GM12878 (cell line): ENCODE data around the gene RP9. TPM values are rescaled to one million over a fixed set of nuclear protein-coding genes. Genes with fewer than 3 reads are reported as not detected.

Experiments
- ATAC-seq: fragments of 200-7000 bp; cut with Tn5 transposase; 3 replicates; pipeline ENCODE4 v1.9.1; 2020; ENCODE audit warnings: mild to moderate bottlenecking, moderate library complexity
- BruUV-seq: library from RNA; stranded (reverse); fragments of 400-500 nt; replicated peaks from 2 replicates; lab custom pipeline; 2021; lab: Mats Ljungman, UMichigan
- CTCF ChIA-PET: fragments of 300-600 bp; sonication (Branson Sonifier 250); formaldehyde crosslinking; extraction: SDS; loops from one replicate; lab custom pipeline; 2021; ENCODE audit warnings: inconsistent platforms; lab: Yijun Ruan, JAX
- POLR2A ChIA-PET: fragments of 350-600 bp; formaldehyde crosslinking; extraction: SDS; loops from one replicate; lab custom pipeline; 2021; ENCODE audit warnings: inconsistent platforms; lab: Charles Lee
- RAD21 ChIA-PET: fragments of 300-600 bp; sonication (Branson Sonifier 250); formaldehyde crosslinking; loops from one replicate; lab custom pipeline; 2023; ENCODE audit warnings: antibody characterized with exemption; ENCODE audit not compliant: unreplicated experiment; lab: Charles Lee
- SMC1A ChIA-PET: fragments of 300-600 bp; sonication (Branson Sonifier 250); formaldehyde crosslinking; loops from one replicate; lab custom pipeline; 2023; ENCODE audit not compliant: unreplicated experiment, uncharacterized antibody; lab: Charles Lee
- DNase-seq: peaks from one replicate; pipeline ENCODE4 v3.0.0-alpha.2; 2011; ENCODE audit warnings: low read depth, low spot score
- FAIRE-seq: peaks from 3 replicates; lab custom pipeline; 2011; peaks lifted over from hg19 to GRCh38; lab: Jason Lieb, UNC
- H2AFZ ChIP-seq: 2 replicates; pipeline ENCODE4 v1.6.0; 2011; ENCODE audit warnings: low read depth, low read length, control low read depth; ENCODE audit not compliant: control insufficient read depth
- H3K27ac ChIP-seq: 2 replicates; pipeline ENCODE4 v1.5.1; 2011; ENCODE audit warnings: control low read depth; ENCODE audit not compliant: control insufficient read depth, insufficient read depth
- H3K27me3 ChIP-seq, 2 experiments: replicated peaks in 1 of 2; 2 replicates each; pipeline versions ENCODE4 v1.6.0 to v1.6.1; 2011; ENCODE audit warnings: low read length in 1 of 2; ENCODE audit not compliant: control insufficient read depth in 2 of 2, insufficient read depth in 2 of 2
- H3K36me3 ChIP-seq, 2 experiments: 2 replicates each; pipeline ENCODE4 v1.5.1; 2011; ENCODE audit warnings: low read length in 1 of 2; ENCODE audit not compliant: control insufficient read depth in 2 of 2, insufficient read depth in 2 of 2
- H3K4me1 ChIP-seq: 2 replicates; pipeline ENCODE4 v1.6.1; 2011; ENCODE audit warnings: mild to moderate bottlenecking, low read length, moderate library complexity, mixed read lengths; ENCODE audit not compliant: control insufficient read depth, insufficient read depth
- H3K4me2 ChIP-seq: 2 replicates; pipeline ENCODE4 v1.6.0; 2011; ENCODE audit warnings: control low read depth; ENCODE audit not compliant: control insufficient read depth, insufficient read depth
- H3K4me3 ChIP-seq: fragments of 200-600 bp; sonication (generic); 2 replicates; pipeline ENCODE4 v1.5.1; 2016
- H3K79me2 ChIP-seq: 2 replicates; pipeline ENCODE4 v1.6.0; 2011; ENCODE audit warnings: low read length; ENCODE audit not compliant: control insufficient read depth, insufficient read depth
- H3K9ac ChIP-seq: 2 replicates; pipeline ENCODE4 v1.8.0; 2011; ENCODE audit warnings: low read length, control low read depth, mixed read lengths; ENCODE audit not compliant: control insufficient read depth, insufficient read depth
- H3K9me3 ChIP-seq: replicated peaks from 3 replicates; pipeline ENCODE4 v1.5.1; 2011; ENCODE audit warnings: mild to moderate bottlenecking, low read length; ENCODE audit not compliant: control insufficient read depth, insufficient read depth
- H4K20me1 ChIP-seq: 2 replicates; pipeline ENCODE4 v1.6.0; 2011; ENCODE audit not compliant: control insufficient read depth, insufficient read depth
- CBX5 ChIP-seq: sonication (generic); IDR thresholded peaks from 2 replicates; pipeline ENCODE4 v1.6.1; 2016; ENCODE audit warnings: low read depth, moderate library complexity, mild to moderate bottlenecking, inconsistent platforms
- KAT2A ChIP-seq: conservative IDR thresholded peaks from 2 replicates; pipeline ENCODE4 v1.6.1; 2011; ENCODE audit warnings: low read depth, low read length; ENCODE audit not compliant: control insufficient read depth
- NFIC ChIP-seq: IDR thresholded peaks from 2 replicates; pipeline ENCODE4 v1.6.1; 2012; ENCODE audit warnings: low read depth, mild to moderate bottlenecking, inconsistent platforms, low read length, moderate library complexity
- NR2F1 ChIP-seq: fragments of 450-650 bp; conservative IDR thresholded peaks from 2 replicates; pipeline ENCODE4 v1.6.1; 2017; ENCODE audit warnings: mild to moderate bottlenecking
- RAD51 ChIP-seq: fragments of 450-650 bp; IDR thresholded peaks from 2 replicates; pipeline ENCODE4 v1.6.1; 2016; ENCODE audit warnings: moderate library complexity, mild to moderate bottlenecking, inconsistent platforms
- SMAD1 ChIP-seq: fragments of 450-650 bp; IDR thresholded peaks from 2 replicates; pipeline ENCODE4 v1.6.1; 2018; ENCODE audit warnings: mild to moderate bottlenecking, low read depth; ENCODE audit not compliant: partially characterized antibody
- SRF ChIP-seq, 2 experiments: IDR thresholded peaks; 2 replicates each; pipeline ENCODE4 v1.6.1; 2011; ENCODE audit warnings: low read depth in 2 of 2, low read length in 2 of 2, mild to moderate bottlenecking in 1 of 2, moderate library complexity in 1 of 2
- SUPT20H ChIP-seq: IDR thresholded peaks from 2 replicates; pipeline ENCODE4 v1.6.1; 2011; ENCODE audit warnings: low read depth, mild to moderate bottlenecking, low read length, moderate library complexity, borderline replicate concordance; ENCODE audit not compliant: control insufficient read depth
- ZBED1 ChIP-seq: IDR thresholded peaks from 2 replicates; pipeline ENCODE4 v1.6.1; 2016; ENCODE audit warnings: borderline replicate concordance
- ZZZ3 ChIP-seq: IDR thresholded peaks from 2 replicates; pipeline ENCODE4 v1.6.1; 2011; ENCODE audit warnings: low read depth; ENCODE audit not compliant: control insufficient read depth, insufficient read length
- WGBS: methylation state at CpG from one replicate; pipeline ENCODE4 v1.1.6; 2016; ENCODE audit warnings: low lambda C conversion rate; ENCODE audit not compliant: insufficient replicate concordance, insufficient coverage; ENCODE audit errors: missing lambda C conversion rate; 5-methylcytosine and 5-hydroxymethylcytosine counted together
- in situ Hi-C: fragments of 300-500 bp; cut with MboI; formaldehyde crosslinking; loops from 9 replicates; pipeline ENCODE4 v1.14.3; 2018; ENCODE audit warnings: mixed read lengths
- intact Hi-C: fragments of 100-400 bp; cut with micrococcal nuclease; formaldehyde crosslinking; loops from one replicate; pipeline ENCODE4 v1.14.2; 2022; ENCODE audit not compliant: unreplicated experiment
- polyA plus RNA-seq, 11 experiments: library from polyadenylated mRNA; depleted of rRNA in 4 of 11; unstranded in 6 of 11; stranded (reverse) in 5 of 11; fragments of >200 nt; fragmentation: Nextera tagmentation in 4 of 11; fragmentation: Illumina TruSeq in 1 of 11; extraction: Ambion mirVana in 4 of 11; extraction: Trizol in 1 of 11; gene quantifications; 1 replicate in 1 of 11; 2 replicates in 10 of 11; pipeline versions ENCODE4 v1.2.1 to v1.2.3, GENCODE V29; 2011 to 2016; ENCODE audit warnings: inconsistent platforms in 2 of 11, missing spikeins in 2 of 11, low read depth in 1 of 11
- total RNA-seq, 4 experiments: library from RNA; depleted of rRNA in 3 of 4; stranded (reverse); fragments of >200 nt in 3 of 4; fragmentation: Illumina TruSeq in 1 of 4; extraction: Trizol in 1 of 4; gene quantifications; 2 replicates each; pipeline versions ENCODE4 v1.2.1 to v1.2.3, GENCODE V29; 2013 to 2021
- TF ChIP-seq, protein P1 (sequence below): IDR thresholded peaks from 2 replicates; pipeline ENCODE4 v1.6.1; 2012; ENCODE audit warnings: mild to moderate bottlenecking, low read depth, low read length
- TF ChIP-seq, protein P2 (sequence below): fragments of 450-650 bp; IDR thresholded peaks from 2 replicates; pipeline ENCODE4 v1.6.1; 2016; ENCODE audit warnings: mild to moderate bottlenecking

The RP9 gene
- total and polyA plus RNA-seq, 10 of the 15 experiments (the other 5 are each of a cell fraction or from before 2014, with no cell fraction given): 7.6 to 25.3 (median 16.9) TPM

DNA sequence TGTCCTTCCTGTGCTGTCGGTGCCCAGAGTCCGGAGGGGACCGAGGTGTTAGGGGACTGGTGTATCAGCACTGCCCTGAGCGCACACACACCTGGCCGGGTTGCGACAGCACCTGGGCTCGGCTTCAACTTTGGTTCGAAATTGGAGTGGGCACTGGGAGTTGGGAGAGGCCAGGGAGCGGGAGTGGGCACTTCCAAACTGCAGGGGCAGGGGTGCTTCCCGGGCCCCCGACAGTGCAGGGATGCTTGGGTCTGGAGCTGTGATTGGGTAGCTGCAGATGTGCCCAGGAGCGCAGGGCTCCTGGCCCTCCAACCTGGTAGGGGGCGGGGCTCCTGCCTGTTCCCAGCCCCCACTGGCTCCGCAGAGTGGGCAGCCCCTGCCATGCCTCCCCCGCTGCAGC is 27.9 kb upstream of the RP9 start (continued):
- TF ChIP-seq, protein P1, sequence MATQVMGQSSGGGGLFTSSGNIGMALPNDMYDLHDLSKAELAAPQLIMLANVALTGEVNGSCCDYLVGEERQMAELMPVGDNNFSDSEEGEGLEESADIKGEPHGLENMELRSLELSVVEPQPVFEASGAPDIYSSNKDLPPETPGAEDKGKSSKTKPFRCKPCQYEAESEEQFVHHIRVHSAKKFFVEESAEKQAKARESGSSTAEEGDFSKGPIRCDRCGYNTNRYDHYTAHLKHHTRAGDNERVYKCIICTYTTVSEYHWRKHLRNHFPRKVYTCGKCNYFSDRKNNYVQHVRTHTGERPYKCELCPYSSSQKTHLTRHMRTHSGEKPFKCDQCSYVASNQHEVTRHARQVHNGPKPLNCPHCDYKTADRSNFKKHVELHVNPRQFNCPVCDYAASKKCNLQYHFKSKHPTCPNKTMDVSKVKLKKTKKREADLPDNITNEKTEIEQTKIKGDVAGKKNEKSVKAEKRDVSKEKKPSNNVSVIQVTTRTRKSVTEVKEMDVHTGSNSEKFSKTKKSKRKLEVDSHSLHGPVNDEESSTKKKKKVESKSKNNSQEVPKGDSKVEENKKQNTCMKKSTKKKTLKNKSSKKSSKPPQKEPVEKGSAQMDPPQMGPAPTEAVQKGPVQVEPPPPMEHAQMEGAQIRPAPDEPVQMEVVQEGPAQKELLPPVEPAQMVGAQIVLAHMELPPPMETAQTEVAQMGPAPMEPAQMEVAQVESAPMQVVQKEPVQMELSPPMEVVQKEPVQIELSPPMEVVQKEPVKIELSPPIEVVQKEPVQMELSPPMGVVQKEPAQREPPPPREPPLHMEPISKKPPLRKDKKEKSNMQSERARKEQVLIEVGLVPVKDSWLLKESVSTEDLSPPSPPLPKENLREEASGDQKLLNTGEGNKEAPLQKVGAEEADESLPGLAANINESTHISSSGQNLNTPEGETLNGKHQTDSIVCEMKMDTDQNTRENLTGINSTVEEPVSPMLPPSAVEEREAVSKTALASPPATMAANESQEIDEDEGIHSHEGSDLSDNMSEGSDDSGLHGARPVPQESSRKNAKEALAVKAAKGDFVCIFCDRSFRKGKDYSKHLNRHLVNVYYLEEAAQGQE: no peak

DNA sequence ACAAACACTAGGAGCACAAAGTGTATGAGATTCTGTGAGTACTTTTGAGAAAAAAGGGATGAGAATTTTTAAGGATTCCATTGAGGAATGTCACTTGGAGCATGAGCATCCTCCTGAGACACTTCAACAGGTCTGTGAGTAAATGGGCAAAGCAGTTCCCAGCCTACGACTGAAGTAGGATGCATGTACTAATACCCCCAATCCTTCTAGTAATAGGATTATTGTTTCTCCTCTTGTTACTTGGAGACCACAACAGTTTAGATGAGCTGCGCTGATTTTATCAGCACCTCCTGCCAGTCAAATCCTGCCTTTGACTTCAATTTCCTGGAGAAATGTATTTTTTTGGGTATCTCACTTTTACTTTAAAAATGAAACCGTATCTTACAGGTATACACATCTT is 21.0 kb upstream of the RP9 start:
- H3K27me3 ChIP-seq: no peaks in the 10 kb centered on the region
- TF ChIP-seq, protein P2, sequence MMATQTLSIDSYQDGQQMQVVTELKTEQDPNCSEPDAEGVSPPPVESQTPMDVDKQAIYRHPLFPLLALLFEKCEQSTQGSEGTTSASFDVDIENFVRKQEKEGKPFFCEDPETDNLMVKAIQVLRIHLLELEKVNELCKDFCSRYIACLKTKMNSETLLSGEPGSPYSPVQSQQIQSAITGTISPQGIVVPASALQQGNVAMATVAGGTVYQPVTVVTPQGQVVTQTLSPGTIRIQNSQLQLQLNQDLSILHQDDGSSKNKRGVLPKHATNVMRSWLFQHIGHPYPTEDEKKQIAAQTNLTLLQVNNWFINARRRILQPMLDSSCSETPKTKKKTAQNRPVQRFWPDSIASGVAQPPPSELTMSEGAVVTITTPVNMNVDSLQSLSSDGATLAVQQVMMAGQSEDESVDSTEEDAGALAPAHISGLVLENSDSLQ: no peak
- TF ChIP-seq ZBED1: no peak
- TF ChIP-seq CBX5: no peak
- no peak for TF ChIP-seq KAT2A
- no peak for TF ChIP-seq SMAD1
- no peak for TF ChIP-seq RAD51
- TF ChIP-seq SUPT20H: no peak
- no peak for TF ChIP-seq SRF (IDR thresholded peaks at IDR 0.05; ENCODE audit: low read depth in 2 of 2, low read length in 2 of 2)
- TF ChIP-seq, protein P1: no peak
- TF ChIP-seq NFIC: no peak
- no peak for TF ChIP-seq NR2F1
- TF ChIP-seq ZZZ3: no peak

More for the DNA sequence above, 21.0 kb upstream of the RP9 start:
- Histone ChIP-seq H3K9me3 (no peaks in the 10 kb centered on the region; the same call in 2 of the 3 replicates), H3K27ac (no peak overlapping the region), H3K4me1 (no peaks in the 10 kb centered on the region), H2AFZ (peak overlapping the region; percentile 98), H3K4me3 (peak overlapping the region; percentile 78), H3K36me3 (no peaks in the 10 kb centered on the region), H3K79me2 (no peaks in the 10 kb centered on the region), H4K20me1 (no peaks in the 10 kb centered on the region), H3K9ac (0 out of 2 replicates have a peak overlapping the region, but pooled peaks have one; percentile 5), H3K4me2 (peak overlapping the region; percentile 84)
- ChIA-PET SMC1A (interaction anchor here (0.6 to 1.1 kb wide), 3 partner anchors 21 to 1018 kb away, joined by 3 read pairs; partner anchors contain the start of gene RP9), RAD21 (interaction anchor here (1.4 kb wide), 1 partner anchor 20 kb away, joined by 4 read pairs; no protein-coding TSS in a partner anchor), POLR2A (interaction anchor here (0.9 to 1.1 kb wide), 2 partner anchors 20 to 68 kb away, joined by 3 read pairs; partner anchors contain the start of gene NT5C3A), CTCF (interaction anchor here (1.1 to 1.2 kb wide), 2 partner anchors 20 to 22 kb away, joined by 3 to 4 read pairs; no protein-coding TSS in a partner anchor)
- DNase-seq: no peak
- TSS peak; percentile 76 for BruUV-seq
- WGBS: 17% methylated on average over 3 of the region's 3 CpGs
- no peak for FAIRE-seq
- intact Hi-C loops (no loop called here), in situ Hi-C loops (no loop called here)
- no peak for ATAC-seq
